HG03159 (cell line): ENCODE results near the gene FAM234B.

Source experiments
- ATAC-seq: cut with Tn5 transposase; IDR thresholded peaks from one replicate; pipeline ENCODE4 v1.9.1; 2021; ENCODE audit warnings: mild to moderate bottlenecking, moderate library complexity; ENCODE audit not compliant: unreplicated experiment

FAM234B gene, protein sequence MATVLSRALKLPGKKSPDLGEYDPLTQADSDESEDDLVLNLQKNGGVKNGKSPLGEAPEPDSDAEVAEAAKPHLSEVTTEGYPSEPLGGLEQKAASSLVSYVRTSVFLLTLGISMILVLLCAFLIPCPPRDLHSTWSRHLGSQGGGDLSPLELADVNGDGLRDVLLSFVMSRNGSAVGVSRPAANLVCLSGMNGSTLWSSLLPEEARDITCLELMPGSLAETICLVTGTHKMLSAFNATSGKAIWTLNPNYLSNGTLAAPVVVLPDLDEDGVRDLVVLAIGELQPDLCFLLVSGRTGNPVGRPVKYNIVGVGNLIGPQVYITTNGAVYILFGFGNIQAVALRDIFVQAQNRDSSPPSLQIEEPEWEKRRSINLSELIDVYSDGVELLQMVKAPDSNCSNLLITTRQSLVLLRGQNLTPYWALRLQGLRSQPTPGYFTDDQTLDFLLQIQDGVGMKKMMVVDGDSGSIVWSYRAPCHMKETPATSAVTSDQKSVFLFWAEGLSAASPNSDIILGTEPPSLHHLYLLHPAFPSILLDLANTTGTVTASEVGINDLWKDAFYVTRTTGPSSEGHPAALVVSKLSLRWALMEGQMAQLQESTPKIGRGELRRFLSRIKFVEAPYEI

DNA sequence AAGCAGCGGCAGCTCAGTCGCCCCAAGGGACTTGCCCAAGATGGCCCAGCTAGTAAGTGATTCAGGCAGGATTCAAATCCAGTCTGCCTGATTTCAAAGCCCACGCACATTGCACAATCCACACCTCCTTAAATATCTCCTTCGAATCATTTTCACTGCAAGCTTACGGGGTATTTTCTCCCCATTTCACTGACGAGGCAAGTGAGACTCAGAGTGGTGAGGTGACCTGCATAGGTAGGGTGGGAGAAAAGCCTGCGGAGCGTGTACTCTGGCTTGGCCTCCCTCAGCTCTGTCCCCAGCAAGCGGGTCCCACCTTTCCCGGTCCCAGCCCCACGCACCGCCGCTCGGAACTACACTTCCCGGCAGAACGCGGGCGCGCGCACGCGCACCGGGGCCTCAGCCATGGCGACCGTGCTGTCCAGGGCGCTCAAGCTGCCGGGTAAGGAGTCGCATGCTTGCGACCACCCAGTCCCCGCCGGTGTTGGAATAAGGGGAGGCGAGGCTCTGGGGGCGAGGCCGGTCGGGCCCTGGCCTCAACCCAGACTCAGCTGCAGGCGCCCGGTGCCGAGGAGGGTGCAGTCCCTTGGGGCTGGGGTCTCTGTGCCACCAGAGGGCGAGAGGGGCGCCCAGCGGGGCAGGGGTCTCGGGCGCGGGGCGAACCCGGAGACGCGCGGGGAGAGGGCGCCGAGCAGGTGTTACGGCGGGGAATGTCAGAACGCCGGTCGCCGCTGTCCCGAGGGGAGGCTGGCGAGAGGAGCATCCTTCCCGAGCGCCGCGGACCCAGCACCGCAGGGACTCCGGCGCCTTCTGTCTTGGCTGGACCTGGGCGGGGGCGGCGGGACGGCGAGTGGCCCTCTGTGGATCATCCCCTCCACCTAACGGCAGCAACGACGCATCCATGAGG is at the start of gene FAM234B:
Gene FAM234B (plus strand): TSS at position 380 of the 904 bp plus-strand sequence. CDS start 23 bp downstream, at position 403.
- peak; percentile 73 for ATAC-seq

DNA sequence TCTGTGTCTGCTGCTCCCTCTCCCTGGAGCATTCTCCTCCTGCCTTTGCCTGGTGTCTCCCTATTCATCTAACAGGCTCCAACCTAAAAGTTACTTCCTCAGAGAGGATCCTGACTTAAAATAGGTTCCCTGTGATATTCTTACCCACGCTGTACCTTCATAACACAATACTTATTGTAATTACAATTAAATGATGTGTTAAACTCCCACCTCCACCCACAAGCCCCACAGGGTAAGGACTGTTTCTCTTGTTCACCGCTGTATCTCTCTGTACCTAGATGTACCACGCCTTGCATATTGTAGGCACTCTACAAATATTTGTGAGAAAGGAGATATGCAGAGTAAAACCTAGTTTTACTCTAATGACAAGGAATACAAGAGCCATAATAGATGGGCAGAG is 49.1 kb upstream of the FAM234B start:
- no peak for ATAC-seq

DNA sequence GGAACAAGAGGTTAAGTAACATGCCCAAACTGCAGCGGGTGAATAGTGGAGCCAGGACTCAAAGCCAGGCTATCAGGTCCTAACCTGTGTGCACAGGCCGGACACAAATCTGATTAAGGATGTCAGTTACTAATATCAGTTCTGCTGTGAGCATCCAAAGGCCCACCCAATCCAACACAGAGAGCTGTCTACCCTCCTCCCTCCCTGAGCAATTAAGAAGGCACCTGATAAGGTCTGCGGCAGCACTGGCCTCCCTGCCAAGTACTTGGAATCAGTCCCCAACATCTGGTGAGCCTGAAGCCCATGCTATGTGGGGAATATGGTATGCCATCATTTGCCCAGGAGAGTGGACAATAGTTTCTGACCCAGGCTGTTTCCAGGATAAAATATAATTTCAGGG is 48.0 kb upstream of the FAM234B start:
- no peak for ATAC-seq

DNA sequence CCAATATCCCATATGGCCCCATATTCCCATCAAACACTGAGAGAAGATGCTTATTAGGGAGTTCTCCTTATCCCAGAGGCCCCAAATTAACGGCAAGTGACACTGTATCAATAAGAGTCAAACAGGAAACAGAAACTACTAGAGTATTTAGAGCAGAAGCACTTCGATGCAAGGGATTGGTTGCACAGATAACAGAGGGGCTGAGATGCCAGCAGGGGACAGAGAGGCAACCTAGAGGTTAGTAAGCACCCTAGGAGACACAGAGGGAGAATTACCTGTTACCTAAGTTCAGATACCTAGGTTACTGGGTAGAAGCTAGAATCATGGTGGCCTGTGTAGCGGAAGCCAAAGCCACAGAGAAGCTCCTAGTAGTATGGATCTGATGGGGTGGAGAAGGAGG is 47.0 kb upstream of the FAM234B start:
- ATAC-seq: no peak

DNA sequence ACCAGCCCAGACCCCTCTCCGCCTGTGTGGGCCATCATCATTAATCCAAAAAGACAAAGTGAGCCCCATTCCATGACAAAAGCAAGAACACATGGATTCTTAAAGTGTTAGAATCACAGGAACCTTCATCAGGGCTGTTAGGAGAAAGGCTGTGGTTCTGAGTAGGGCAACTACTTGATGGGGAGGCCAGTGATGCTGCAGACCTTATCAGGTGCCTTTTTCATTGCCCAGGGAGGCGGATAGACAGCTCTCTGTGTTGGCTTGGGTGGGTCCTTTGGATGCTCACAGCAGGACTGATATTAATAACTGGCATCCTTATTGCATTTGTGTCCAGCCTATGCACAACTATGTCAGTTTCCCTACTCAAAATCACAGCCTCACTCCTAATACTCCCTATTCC is 46.4 kb upstream of the FAM234B start:
- no peak for ATAC-seq

DNA sequence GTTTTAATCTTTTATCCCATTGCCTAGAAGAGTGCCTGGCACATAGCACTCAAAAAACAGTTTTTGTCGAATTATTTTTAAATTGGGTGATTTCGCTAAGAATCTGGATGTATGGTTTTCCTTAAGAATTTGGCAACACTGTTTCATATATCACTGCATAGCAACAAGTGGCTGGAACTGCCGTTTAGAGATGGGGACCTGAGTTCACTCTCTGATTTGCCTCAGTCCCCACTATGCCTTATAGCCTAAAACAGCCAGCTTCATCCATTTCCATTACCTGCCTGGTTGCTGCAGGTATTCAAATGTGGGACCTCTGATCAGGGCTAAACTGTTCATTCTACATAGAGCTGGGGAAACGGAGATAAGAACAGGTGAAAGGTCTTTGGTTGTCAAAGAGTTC is 45.9 kb upstream of the FAM234B start:
- ATAC-seq: no peak

DNA sequence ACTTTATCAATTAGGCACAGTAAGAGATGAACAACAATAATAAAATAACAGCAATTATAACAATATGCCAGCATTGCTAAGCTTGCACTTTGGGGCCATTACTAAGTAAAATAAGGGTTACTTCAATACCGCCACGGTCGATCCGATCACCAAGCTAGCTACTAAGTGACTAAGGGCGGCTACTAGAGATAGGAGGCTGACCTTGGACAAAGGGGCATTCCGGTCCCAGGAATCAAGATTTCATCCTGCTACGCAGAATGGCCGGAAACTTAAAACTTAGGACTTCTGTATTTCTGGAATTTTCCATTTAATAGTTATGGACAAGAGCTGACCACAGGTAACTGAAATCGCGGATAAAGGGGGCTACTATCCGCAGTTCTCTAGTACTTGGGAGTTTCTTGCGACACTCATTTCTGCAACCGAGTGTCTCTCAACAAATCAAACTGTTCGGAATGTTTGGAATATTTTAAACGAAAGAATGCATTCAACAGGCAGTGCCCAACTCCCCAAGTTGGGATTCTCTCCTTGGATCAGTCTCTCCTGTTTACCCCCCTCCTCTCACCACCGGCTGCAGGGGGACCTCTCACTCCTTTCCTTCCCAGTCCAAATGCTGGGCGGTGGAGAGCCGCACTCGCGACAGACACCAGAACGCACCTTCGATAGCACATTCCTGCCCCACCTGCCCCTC is 44.8 kb upstream of the FAM234B start:
- ATAC-seq: no peak

DNA sequence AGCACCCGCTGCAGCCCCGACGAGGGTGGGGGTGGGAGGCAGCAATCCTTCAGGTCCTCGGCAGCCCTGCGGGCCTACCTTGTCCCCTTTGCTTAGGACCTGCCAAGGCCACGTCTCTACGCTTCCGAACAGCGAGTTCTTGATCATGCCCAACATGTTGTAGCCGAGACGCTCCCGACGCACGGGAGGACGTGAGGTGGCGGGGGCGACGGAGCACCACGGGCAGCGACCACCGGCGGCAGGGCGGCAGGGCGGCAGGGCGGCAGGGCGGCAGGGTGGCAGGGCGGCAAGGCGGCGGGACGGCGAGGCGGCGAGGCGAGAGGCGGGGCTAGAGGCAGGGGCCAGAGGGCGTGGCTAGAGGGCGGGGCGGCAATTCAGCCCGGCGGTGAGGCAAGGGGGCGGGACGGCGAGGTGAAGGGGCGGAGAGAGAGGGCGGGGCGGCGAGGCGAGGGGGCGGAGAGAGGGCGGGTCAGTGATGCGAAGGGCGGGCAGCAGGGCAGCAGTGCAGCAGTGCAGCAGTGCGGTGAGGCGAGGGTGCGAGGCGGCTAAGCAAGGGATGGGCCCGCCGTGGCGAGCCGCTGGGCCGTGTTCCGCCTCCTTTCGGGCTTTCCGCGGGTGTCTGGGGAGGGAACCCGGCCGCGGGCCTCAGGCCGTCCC is 44.1 kb upstream of the FAM234B start, which contains the start of gene HEBP1:
Gene HEBP1 (minus strand): TSS at position 307 of the 657 bp plus-strand sequence. CDS start 151 bp downstream, at position 156.
- peak; percentile 81 for ATAC-seq

DNA sequence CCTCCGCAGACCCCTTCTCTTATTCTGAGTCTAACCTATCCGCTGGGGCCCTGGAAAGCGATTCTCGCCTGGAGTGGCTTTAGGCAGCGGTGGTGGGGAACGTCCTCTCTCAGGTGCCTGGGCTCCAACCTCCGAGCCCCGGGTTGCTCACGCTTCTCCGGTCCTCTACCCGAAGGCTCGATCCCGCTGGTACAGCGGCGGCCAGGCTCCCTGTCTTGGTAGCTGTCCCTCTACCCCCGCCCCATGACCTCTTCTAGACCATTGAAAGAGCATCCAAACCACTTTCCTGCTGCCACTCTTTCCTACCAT is 43.6 kb upstream of the FAM234B start:
- ATAC-seq: peak; percentile 25

DNA sequence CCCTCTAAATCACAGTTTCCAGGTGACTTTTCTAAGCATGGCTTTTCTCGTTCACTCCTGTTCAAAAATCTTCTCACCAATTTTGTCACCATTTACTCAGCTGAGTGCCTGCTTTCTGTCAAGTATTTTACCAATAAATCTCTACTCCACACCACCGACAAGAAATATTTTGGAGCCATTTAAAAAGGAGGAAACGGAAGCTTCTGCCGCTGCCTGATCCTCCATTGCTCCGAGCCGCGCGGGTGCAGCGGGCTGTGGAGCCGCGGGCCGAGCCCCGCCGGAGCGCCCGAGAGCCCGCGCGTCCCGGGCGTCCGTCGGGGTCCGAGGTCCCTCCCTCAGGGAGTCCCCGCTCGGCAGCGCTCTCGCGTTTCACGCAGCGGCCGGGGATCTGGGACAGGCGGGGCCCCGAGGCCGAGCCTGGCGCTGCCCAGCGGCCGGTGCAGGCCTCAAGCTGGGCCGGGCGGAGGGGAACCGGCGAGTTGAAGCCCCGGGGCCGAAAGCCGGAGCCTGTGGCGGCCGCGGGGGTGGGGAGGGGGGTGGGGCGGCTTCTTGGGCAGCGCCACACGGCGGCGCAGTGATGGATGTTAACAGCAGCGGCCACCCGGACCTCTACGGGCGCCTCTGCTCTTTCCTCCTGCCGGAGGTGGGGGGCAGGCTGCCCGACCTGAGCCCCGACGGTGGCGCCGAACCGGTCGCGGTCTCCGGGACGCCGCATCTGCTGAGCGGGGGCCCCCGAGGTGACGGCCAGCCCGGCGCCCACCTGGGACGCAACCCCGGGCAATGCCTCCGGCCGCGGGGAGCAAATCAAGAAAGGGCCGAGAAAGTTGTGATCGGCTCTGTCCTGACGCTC is 43.0 kb upstream of the FAM234B start:
- ATAC-seq: no peak

DNA sequence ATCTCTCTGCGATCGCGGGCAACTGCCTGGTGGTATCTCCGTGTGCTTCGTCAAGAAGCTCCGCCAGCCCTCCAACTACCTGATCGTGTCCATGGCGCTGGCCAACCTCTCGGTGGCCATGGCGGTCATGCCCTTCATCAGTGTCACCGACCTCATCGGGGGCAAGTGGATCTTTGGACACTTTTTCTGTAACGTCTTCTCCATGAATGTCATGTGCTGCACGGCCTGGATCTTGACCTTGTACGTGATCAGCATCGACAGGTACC is 42.5 kb upstream of the FAM234B start:
- ATAC-seq: no peak

DNA sequence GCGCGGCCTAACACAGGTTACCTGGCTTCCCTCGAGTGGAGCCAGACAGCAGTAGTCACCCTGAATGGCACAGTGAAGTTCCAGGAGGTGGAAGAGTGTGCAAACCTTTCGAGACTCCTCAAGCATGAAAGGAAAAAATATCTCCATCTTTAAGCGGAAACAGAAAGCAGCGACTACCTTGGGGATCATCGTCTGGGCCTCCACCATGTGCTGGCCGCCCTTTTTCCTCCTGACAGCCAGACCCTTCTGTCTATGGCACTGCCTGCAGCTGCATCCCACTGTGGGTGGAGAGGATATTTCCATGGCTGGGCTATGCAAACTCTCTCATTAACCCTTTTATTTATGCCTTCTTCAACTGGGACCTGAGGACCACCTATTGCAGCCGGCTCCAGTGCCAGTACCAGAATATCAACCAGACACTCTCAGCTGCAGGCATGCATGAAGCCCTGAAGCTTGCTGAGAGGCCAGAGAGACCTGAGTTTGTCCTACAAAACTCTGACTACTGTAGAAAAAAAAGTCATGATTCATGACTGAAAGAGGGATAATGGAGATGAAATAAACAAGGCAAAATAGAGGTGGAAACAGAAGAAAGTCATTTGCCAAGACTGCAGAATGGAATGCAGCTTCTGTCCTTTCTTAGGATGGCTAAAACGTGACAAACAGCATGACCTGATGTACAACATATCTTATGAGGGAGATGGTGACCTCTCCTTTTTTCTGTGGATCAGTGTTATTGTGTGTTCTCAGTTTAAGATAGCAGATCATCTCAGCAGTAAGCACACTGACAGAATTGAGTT is 41.7 kb upstream of the FAM234B start:
- no peak for ATAC-seq

DNA sequence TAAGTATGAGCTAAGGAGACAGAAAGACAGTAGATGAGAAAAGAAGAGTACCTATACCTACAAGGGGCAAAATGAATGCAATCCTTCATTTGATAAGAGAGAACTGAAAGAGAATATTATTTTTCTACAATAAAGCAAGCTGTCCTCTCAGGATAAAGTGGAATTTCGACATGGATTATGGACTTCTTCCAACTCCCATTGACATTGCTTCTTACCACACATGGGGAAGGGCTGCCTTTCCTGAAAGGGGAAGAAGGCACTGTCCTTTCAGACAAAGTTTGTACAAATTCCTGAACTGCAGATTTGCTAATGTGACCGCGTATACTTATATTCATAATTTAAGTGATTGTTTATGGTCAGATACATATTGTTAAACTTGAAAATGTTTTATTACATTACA is 39.8 kb upstream of the FAM234B start:
- ATAC-seq: no peak

DNA sequence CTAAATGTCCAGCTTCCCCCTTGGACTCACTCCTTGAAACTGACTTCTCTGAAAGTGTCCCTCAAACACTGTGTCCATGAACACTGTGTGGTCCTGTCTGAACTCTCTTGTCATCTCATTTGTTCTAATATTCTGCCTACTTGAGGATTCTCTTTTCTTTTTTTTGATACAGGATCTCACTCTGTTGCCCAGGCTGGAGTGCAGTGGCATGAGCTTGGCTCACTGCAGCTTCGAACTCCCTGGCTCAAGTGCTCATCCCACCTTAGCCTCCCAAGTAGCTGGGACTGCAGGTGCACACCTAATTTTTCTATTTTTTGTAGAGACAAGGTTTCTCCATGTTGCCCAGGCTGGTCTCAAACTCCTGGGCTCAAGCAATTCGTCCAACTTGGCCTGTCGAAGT is 39.2 kb upstream of the FAM234B start:
- ATAC-seq: no peak

DNA sequence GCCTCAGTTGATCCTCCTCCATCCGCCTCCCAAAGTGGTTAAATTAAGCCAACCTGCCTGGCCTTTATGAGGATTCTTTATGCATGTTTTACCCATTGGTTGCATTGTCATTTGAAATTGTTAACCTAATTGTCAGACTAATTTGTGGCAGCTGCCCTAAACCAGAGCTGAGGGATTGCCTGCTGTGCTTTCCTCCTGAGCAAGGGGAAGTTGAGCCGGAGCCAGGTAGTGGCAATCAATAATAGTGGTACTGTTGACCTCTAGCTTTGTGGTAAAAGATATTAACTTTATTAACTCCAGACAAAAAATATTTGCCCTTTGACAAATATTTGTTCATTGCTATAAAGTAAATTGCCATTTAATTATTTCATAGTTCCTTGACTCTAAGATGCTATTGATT is 38.5 kb upstream of the FAM234B start:
- no peak for ATAC-seq

DNA sequence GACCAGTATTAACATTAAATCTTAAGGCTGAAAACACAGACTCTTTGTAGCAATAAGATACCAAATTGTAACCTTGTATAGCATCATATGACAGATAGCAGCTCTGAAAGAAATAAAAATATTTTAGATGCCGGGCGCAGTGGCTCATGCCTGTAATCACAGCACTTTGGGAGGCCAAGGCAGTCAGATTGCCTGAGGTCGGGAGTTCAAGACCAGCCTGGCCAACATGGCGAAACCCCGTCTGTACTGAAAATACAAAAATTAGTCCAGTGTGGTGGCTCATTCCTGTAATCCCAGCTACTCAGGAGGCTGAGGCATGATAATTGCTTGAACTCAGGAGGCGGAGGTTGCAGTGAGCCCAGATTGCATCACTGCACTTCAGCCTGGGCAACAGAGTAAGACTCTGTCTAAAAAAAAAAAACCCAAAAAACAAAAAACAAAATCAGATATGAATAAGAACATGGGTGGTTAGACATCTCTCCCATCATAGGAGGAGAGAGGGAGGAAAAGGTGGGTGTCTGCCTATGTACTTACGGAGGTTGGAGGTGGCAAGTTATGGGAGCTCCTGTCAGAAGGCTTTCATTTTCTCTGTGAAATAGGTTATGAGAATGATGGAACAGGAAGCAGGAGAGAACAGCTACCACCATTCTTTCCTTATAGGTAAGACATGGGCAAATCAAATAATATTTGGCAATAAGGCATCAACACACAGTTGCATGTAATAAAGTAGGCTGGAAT is 36.5 kb upstream of the FAM234B start:
- ATAC-seq: no peak

DNA sequence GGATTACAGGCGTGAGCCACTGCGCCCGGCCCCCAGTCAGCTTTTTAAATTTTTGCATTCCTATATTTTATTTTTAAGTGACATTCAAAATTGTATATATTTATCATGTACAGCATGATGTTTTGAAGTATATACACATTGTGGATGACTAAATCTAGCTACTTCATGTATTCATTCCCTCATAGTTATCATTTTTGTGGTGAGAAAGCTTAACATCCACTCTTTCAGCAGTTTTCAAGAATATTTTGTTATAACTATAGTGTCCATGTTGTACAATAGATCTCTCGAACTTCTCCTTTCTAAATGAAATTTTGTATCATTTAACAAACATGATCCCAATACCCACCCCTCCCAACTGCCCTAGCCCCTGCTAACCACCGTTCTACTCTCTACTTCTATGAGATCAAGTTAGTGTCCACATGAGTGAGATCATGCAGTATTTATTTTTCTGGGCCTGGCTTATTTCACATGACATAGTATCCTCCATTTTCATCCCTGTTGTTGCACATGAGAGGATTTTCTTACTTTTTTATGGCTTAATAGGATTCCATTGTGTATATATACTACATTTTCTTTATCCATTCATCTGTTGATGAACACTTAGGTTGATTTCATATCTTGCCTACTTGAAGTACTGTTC is 35.3 kb upstream of the FAM234B start:
- ATAC-seq: no peak

DNA sequence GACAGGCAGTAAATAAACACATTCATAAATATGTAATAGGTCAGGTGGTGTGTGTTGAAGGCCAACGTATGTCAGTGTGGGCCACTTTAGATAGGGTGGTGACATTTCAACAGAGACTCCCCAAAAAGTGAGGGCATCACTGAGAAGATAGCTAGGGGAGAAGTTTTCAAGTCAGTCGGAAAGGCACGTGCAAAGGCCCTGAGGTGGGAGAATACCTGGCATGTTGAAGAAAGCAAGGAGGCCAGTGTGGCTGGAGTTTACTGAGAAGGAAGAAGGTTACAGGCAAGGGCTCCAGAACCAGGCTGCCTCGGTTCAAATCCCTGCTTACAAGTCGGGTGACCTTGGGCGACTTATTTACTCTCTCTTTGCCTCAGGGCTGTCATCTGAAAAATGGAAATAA is 33.1 kb upstream of the FAM234B start:
- ATAC-seq: no peak
